KMS-11 (cell line): ENCODE data around the gene FAP.

Experiments
- H2AFZ ChIP-seq: fragments of 200-600 bp; sonication (generic); 2 replicates; pipeline ENCODE4 v1.6.1; 2016; ENCODE audit warnings: antibody characterized with exemption, mixed run types, low read depth
- H3K27ac ChIP-seq: fragments of 200-600 bp; sonication (generic); 2 replicates; pipeline ENCODE4 v1.6.1; 2016; ENCODE audit warnings: mild to moderate bottlenecking, mixed run types
- H3K27me3 ChIP-seq: fragments of 200-600 bp; sonication (generic); 2 replicates; pipeline ENCODE4 v1.6.1; 2017; ENCODE audit warnings: mild to moderate bottlenecking, low read depth, mixed run types, moderate library complexity; ENCODE audit not compliant: insufficient read depth
- H3K36me3 ChIP-seq: fragments of 200-600 bp; sonication (generic); 2 replicates; pipeline ENCODE4 v1.6.1; 2017; ENCODE audit warnings: mild to moderate bottlenecking, mixed run types; ENCODE audit not compliant: insufficient read depth
- H3K4me1 ChIP-seq: fragments of 200-600 bp; sonication (generic); 2 replicates; pipeline ENCODE4 v1.6.1; 2016; ENCODE audit warnings: mild to moderate bottlenecking, low read depth, mixed run types; ENCODE audit not compliant: poor library complexity, severe bottlenecking
- H3K4me2 ChIP-seq: fragments of 200-600 bp; sonication (generic); 2 replicates; pipeline ENCODE4 v1.7.0; 2016; ENCODE audit warnings: mild to moderate bottlenecking, mixed run types
- H3K4me3 ChIP-seq: fragments of 200-600 bp; sonication (generic); IDR thresholded peaks from 2 replicates; pipeline ENCODE4 v1.6.1; 2017; ENCODE audit warnings: low read depth, low read length, mixed read lengths; ENCODE audit not compliant: insufficient read depth
- H3K79me2 ChIP-seq: fragments of 200-600 bp; sonication (generic); 2 replicates; pipeline ENCODE4 v1.6.1; 2016; ENCODE audit warnings: low read depth, mixed run types; ENCODE audit not compliant: insufficient read depth
- H3K9ac ChIP-seq: fragments of 200-600 bp; sonication (generic); 2 replicates; pipeline ENCODE4 v1.6.1; 2016; ENCODE audit warnings: mild to moderate bottlenecking, mixed run types
- H4K20me1 ChIP-seq: fragments of 200-600 bp; sonication (generic); 2 replicates; pipeline ENCODE4 v1.6.1; 2016; ENCODE audit warnings: mild to moderate bottlenecking, mixed run types; ENCODE audit not compliant: insufficient read depth
- TF ChIP-seq, protein P1 (sequence below): fragments of 200-600 bp; sonication (generic); conservative IDR thresholded peaks from 2 replicates; pipeline ENCODE4 v1.6.1; 2017; ENCODE audit warnings: low read depth, mild to moderate bottlenecking, antibody characterized with exemption, low read length, moderate library complexity, mixed read lengths

The FAP gene

GRCh38 chr2:162196638-162197037, 46.6 kb downstream of the FAP start:
- TF ChIP-seq, protein P1, sequence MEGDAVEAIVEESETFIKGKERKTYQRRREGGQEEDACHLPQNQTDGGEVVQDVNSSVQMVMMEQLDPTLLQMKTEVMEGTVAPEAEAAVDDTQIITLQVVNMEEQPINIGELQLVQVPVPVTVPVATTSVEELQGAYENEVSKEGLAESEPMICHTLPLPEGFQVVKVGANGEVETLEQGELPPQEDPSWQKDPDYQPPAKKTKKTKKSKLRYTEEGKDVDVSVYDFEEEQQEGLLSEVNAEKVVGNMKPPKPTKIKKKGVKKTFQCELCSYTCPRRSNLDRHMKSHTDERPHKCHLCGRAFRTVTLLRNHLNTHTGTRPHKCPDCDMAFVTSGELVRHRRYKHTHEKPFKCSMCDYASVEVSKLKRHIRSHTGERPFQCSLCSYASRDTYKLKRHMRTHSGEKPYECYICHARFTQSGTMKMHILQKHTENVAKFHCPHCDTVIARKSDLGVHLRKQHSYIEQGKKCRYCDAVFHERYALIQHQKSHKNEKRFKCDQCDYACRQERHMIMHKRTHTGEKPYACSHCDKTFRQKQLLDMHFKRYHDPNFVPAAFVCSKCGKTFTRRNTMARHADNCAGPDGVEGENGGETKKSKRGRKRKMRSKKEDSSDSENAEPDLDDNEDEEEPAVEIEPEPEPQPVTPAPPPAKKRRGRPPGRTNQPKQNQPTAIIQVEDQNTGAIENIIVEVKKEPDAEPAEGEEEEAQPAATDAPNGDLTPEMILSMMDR = no peak
- Histone ChIP-seq H3K9ac (no peak overlapping the region), H3K4me2 (no peak overlapping the region)

GRCh38 chr2:162188451-162188850, 54.8 kb downstream of the FAP start:
- Histone ChIP-seq H3K36me3 (no peaks in the 10 kb centered on the region), H3K27ac (no peak overlapping the region), H3K27me3 (no peaks in the 10 kb centered on the region), H3K4me3 (no peak overlapping the region), H3K9ac (no peak overlapping the region), H3K4me2 (no peak overlapping the region), H4K20me1 (no peaks in the 10 kb centered on the region), H3K4me1 (peaks cover 8% of the 10 kb centered on the region), H3K79me2 (no peaks in the 10 kb centered on the region), H2AFZ (no peak overlapping the region)
- TF ChIP-seq, protein P1 = no peak

More at GRCh38 chr2:162196638-162197037, 46.6 kb downstream of the FAP start:
- no peaks in the 10 kb centered on the region for H3K4me1 ChIP-seq
- H3K27ac ChIP-seq = no peak overlapping the region
- H2AFZ ChIP-seq = no peak overlapping the region
- no peaks in the 10 kb centered on the region for H4K20me1 ChIP-seq
- no peak overlapping the region for H3K4me3 ChIP-seq
- no peaks in the 10 kb centered on the region for H3K36me3 ChIP-seq
- no peaks in the 10 kb centered on the region for H3K79me2 ChIP-seq
- no peaks in the 10 kb centered on the region for H3K27me3 ChIP-seq

DNA sequence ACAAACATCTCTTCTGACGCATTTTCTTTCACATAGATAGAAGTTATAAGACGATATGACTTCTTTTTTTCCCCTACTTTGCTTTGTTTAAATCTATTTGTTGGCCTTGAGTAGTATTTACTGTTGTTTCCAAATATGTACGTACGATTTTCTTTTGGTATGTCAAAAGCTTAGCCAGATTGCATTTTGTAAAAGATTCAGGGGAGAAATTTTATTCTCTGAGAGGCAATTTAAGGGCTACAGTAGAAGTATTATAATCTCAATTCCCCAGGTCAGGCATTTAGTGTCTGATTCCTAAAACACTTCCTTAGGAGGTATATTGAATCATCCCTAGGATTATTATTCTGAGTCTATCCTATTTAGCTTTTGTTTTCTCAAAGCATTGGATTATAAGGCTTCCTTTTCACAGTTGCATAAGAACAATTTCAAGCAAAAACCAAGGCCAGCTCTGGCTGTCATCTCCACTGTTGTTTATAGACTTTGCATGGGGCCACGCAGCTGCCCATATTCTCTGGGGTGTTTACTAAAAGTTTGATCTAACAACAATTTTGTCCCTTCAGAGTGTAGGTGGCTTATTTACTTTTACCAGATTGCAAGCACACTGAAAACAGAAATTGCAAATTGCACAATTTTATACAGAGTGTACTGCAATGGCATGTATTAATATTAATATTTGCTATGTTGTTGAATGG, 57.6 kb downstream of the FAP start:
- H2AFZ ChIP-seq = no peak overlapping the region
- H3K4me1 ChIP-seq = peaks cover 8% of the 10 kb centered on the region
- H3K9ac ChIP-seq = no peak overlapping the region
- H3K27me3 ChIP-seq = no peaks in the 10 kb centered on the region
- no peak overlapping the region for H3K27ac ChIP-seq
- no peak overlapping the region for H3K4me2 ChIP-seq
- TF ChIP-seq, protein P1 = no peak
- H3K4me3 ChIP-seq = no peak overlapping the region
- no peaks in the 10 kb centered on the region for H3K36me3 ChIP-seq
- H3K79me2 ChIP-seq = no peaks in the 10 kb centered on the region
- H4K20me1 ChIP-seq = no peaks in the 10 kb centered on the region

DNA sequence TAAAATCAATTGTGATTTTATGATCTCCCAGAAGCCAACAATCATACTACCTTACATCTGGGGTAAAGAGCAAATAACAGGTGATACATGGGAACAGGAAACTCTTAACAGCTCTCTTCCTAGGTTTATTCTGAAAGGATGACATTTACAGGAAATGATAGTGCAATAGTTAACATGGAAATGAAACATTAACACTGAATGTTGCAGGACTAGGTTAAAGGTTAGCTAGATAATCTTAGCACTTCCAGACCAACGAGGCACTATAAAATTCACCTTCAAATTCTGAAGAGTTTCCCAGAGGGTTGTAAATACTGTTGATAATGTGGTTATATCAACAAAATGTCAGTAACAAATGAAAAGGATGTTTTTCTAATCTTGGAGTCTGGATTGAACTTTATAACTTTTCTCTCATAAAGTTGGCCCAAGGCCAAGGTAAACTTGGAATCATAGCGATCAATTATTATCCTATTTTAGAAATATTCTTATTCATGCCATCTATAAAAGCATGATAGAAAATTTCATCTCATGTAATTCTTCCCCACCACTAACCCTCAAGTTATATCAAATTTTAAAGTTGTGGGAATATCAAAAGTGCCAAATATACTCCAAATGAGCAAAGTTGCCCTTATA, 58.3 kb downstream of the FAP start:
- Histone ChIP-seq H3K4me1 (peaks cover 7% of the 10 kb centered on the region), H3K27ac (no peak overlapping the region), H3K4me3 (no peak overlapping the region), H3K4me2 (no peak overlapping the region), H3K27me3 (no peaks in the 10 kb centered on the region), H4K20me1 (no peaks in the 10 kb centered on the region), H3K79me2 (no peaks in the 10 kb centered on the region), H3K9ac (no peak overlapping the region), H2AFZ (no peak overlapping the region), H3K36me3 (no peaks in the 10 kb centered on the region)
- TF ChIP-seq, protein P1 = no peak
